ENCODE data around the gene CASQ1. TPM values are rescaled to one million over a fixed set of nuclear protein-coding genes. Genes with fewer than 3 reads are reported as not detected.

Gene CASQ1
- 827 TPM for total RNA-seq
- 1,000 to 10,000 TPM in 1 of 8 donors, 100 to 1,000 TPM in 7; 182 to 1,024 (median 692) TPM for polyA plus RNA-seq (ENCODE audit: insufficient read depth in 1 of 8, insufficient read length in 8 of 8, low replicate concordance in 1 of 8)
- long read RNA-seq, donor 1, transcript CASQ1-201 (11 exons, 1,897 nt), result major isoform, 151 of 198 reads
- long read RNA-seq, donor 1, partial matches to known transcripts, result 42 of 198 reads
- long read RNA-seq, donor 1, other reads (novel, unspliced or antisense), result 5 of 198 reads
- long read RNA-seq, donor 2, transcript CASQ1-201 (11 exons, 1,897 nt), result major isoform, 30 of 30 reads
- long read RNA-seq, donor 2, partial matches to known transcripts, result 0 of 30 reads
- long read RNA-seq, donor 2, other reads (novel, unspliced or antisense), result 0 of 30 reads
- long read RNA-seq, donor 3, transcript CASQ1-201 (11 exons, 1,897 nt), result major isoform, 548 of 790 reads
- long read RNA-seq, donor 3, partial matches to known transcripts, result 242 of 790 reads
- long read RNA-seq, donor 3, other reads (novel, unspliced or antisense), result 0 of 790 reads
- long read RNA-seq, donor 4, transcript CASQ1-201 (11 exons, 1,897 nt), result major isoform, 120 of 187 reads
- long read RNA-seq, donor 4, partial matches to known transcripts, result 65 of 187 reads
- long read RNA-seq, donor 4, other reads (novel, unspliced or antisense), result 0 of 187 reads
- long read RNA-seq, donor 5, transcript CASQ1-201 (11 exons, 1,897 nt), result major isoform, 122 of 178 reads
- long read RNA-seq, donor 5, partial matches to known transcripts, result 56 of 178 reads
- long read RNA-seq, donor 5, other reads (novel, unspliced or antisense), result 0 of 178 reads
- long read RNA-seq, donor 6, transcript CASQ1-201 (11 exons, 1,897 nt), result major isoform, 421 of 1,062 reads
- long read RNA-seq, donor 6, partial matches to known transcripts, result 635 of 1,062 reads
- long read RNA-seq, donor 6, other reads (novel, unspliced or antisense), result 5 of 1,062 reads
- long read RNA-seq, donor 7, transcript CASQ1-201 (11 exons, 1,897 nt), result major isoform, 187 of 272 reads
- long read RNA-seq, donor 7, partial matches to known transcripts, result 85 of 272 reads
- long read RNA-seq, donor 7, other reads (novel, unspliced or antisense), result 0 of 272 reads
- long read RNA-seq, donor 8, transcript CASQ1-201 (11 exons, 1,897 nt), result major isoform, 130 of 189 reads
- long read RNA-seq, donor 8, partial matches to known transcripts, result 53 of 189 reads
- long read RNA-seq, donor 8, other reads (novel, unspliced or antisense), result 5 of 189 reads
- long read RNA-seq, donor 9, transcript CASQ1-201 (11 exons, 1,897 nt), result major isoform, 173 of 771 reads
- long read RNA-seq, donor 9, partial matches to known transcripts, result 592 of 771 reads
- long read RNA-seq, donor 9, other reads (novel, unspliced or antisense), result 6 of 771 reads
- long read RNA-seq, donor 10, transcript CASQ1-201 (11 exons, 1,897 nt), result major isoform, 331 of 500 reads
- long read RNA-seq, donor 10, partial matches to known transcripts, result 162 of 500 reads
- long read RNA-seq, donor 10, other reads (novel, unspliced or antisense), result 6 of 500 reads
- long read RNA-seq, donor 11, transcript CASQ1-201 (11 exons, 1,897 nt), result major isoform, 240 of 343 reads
- long read RNA-seq, donor 11, partial matches to known transcripts, result 103 of 343 reads
- long read RNA-seq, donor 11, other reads (novel, unspliced or antisense), result 0 of 343 reads

DNA sequence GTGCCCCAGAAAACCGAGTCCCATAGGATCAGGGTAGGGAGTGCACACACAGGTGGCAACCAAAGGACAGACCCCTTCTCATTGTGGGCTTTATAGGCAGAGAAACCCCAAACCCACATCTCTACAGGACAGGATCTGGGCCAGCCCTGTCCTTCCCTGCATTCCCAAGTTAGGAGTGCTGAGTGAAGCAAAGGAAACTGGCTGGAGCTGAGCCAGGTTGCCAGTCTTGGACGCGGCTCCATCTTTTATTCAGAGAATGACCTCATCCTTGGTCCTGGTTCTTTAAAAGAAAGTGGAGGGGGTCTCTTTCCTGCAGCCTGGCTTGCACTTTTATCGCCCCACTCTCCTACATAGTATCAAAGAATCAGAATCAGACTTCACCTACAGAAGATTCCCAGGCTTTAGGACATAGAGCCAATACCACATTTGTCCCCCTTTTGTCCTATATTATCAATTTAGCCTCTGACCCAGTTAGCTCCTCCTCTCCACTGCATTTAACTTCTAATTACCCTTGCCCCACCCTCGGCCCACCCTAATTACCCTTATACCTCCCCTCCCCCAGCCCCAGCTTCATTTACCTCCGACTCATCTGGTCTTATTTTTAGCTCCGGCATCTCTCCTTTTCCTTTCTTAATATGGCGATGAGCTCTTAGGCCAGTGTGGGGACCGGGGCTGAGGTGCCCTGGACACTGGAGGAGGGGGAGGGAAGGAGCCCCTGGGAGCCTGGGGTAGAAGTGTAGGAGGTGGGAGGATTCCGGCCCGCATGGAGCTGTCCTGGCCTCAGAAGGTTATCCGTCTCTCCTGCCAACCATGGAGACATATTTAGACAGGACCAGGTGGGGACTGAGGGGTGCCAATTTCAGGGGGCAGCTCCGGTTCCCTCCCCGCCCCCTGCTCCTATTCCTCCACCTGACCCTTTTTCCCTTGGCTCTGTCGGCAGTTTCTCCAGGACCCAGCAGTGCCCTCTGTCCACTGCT is at the start of gene CASQ1:
Gene CASQ1, plus strand, starts transcription at position 927 of the 977 bp plus-strand sequence. CDS start 177 bp downstream, outside the sequence.
- no peaks in the 10 kb centered on the region for H3K27me3 ChIP-seq (ENCODE audit: control insufficient read depth, insufficient read depth, low read length)
- peaks cover 52% of the 10 kb centered on the region for H3K4me1 ChIP-seq (ENCODE audit: control insufficient read depth, insufficient read depth, low read length)
- 51% methylated on average over 7 of the region's 15 CpGs for WGBS (ENCODE audit: insufficient coverage)
- peak within 1 kb of the TSS; percentile 52 for H3K4me3 ChIP-seq (ENCODE audit: low read length)
- no peaks in the 10 kb centered on the region for H3K9me3 ChIP-seq (replicated peaks; ENCODE audit: control insufficient read depth, low read depth, low read length)
- peak within 1 kb of the TSS; percentile 87 for H3K27ac ChIP-seq (ENCODE audit: low read length)
- peaks cover 10% of the 10 kb centered on the region for H3K36me3 ChIP-seq (ENCODE audit: control insufficient read depth, insufficient read depth, low read length)
- peak; percentile 81 for DNase-seq

DNA sequence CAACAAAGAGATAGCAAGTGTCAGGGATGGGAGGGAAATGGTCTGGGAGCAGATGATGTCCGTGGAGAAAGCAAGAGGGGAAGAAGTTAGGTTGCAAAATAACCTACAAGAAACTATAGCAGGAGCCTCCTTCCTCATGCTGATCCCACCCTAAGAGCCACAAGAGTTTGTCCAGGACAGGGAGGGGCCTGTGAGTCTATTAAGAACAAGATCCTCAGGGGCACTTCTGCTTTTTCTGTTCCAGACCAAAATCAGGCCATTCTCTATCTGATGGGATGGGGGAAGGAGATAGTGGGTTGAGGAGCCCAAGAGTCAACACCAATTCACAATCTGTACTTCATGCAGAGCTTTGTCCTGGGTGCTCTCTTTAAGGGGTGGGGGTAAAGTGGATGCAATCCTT is 46.7 kb upstream of the CASQ1 start:
- H3K27ac ChIP-seq (ENCODE audit: low read length), result no peak overlapping the region
- no peaks in the 10 kb centered on the region for H3K27me3 ChIP-seq (ENCODE audit: control insufficient read depth, insufficient read depth, low read length)
- no peaks in the 10 kb centered on the region for H3K4me1 ChIP-seq (ENCODE audit: control insufficient read depth, insufficient read depth, low read length)
- H3K4me3 ChIP-seq (ENCODE audit: low read length), result no peak overlapping the region
- no CpG with 5 or more reads among the region's 1 CpG for WGBS (ENCODE audit: insufficient coverage)
- H3K9me3 ChIP-seq (replicated peaks; ENCODE audit: control insufficient read depth, low read depth, low read length), result no peaks in the 10 kb centered on the region
- H3K36me3 ChIP-seq (ENCODE audit: control insufficient read depth, insufficient read depth, low read length), result peaks cover 28% of the 10 kb centered on the region
- DNase-seq, result no peak

DNA sequence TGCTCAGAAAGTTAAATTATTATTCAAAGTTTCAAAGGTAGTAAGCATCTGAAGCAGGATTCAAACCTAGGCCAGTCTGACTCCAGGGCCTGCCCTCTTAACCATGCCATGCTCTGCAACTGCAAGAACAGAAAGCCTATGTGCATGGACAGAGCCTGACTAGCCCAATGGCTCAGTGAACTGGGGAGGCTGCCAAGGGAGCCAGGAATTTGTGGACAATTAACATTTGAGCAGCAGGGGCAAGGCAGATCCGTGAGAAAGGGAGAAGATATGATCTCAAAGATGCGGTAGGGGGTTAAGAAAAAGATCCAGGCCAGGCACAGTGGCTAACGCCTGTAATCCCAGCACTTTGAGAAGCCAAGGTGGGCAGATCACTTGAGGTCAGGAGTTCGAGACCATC is 45.5 kb upstream of the CASQ1 start:
- WGBS (ENCODE audit: insufficient coverage), result 59% methylated on average over 4 of the region's 4 CpGs
- Histone ChIP-seq H3K9me3 (replicated peaks; ENCODE audit: control insufficient read depth, low read depth, low read length) (no peaks in the 10 kb centered on the region), H3K4me3 (ENCODE audit: low read length) (no peak overlapping the region), H3K27ac (ENCODE audit: low read length) (no peak overlapping the region), H3K36me3 (ENCODE audit: control insufficient read depth, insufficient read depth, low read length) (peaks cover 18% of the 10 kb centered on the region), H3K4me1 (ENCODE audit: control insufficient read depth, insufficient read depth, low read length) (no peaks in the 10 kb centered on the region), H3K27me3 (ENCODE audit: control insufficient read depth, insufficient read depth, low read length) (no peaks in the 10 kb centered on the region)
- DNase-seq, result no peak

- no peak overlapping the region for H3K27ac ChIP-seq (ENCODE audit: low read length)
- WGBS (ENCODE audit: insufficient coverage), result 98% methylated on average over 12 of the region's 14 CpGs
- DNase-seq, result no peak
Observed at GRCh38 chr1:160146107-160146506, 44.3 kb upstream of the CASQ1 start.

DNA sequence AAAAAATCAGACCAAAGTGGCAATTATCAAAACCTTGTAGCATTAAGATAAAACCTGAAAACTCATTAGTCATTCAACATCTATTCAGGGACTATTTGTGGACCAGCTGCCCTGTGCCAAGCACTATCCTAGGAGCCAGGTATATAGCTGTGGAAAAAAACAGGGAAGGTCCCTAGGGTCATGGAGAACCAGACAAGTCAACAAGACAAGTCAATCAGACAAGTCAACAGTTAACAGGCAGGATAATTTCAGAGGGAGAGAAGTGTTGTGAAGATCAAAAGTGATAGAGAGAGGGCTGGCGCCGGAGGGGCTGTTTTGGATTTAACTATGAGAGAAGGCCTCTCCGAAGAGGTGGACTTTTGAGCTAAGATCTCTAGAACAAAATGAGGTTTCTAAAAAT is 42.3 kb upstream of the CASQ1 start:
- WGBS (ENCODE audit: insufficient coverage), result no CpG with 5 or more reads among the region's 3 CpGs
- no peak for DNase-seq
- Histone ChIP-seq H3K27me3 (ENCODE audit: control insufficient read depth, insufficient read depth, low read length) (no peaks in the 10 kb centered on the region), H3K27ac (ENCODE audit: low read length) (no peak overlapping the region), H3K4me3 (ENCODE audit: low read length) (no peak overlapping the region), H3K9me3 (replicated peaks; ENCODE audit: control insufficient read depth, low read depth, low read length) (no peaks in the 10 kb centered on the region), H3K4me1 (ENCODE audit: control insufficient read depth, insufficient read depth, low read length) (no peaks in the 10 kb centered on the region), H3K36me3 (ENCODE audit: control insufficient read depth, insufficient read depth, low read length) (no peaks in the 10 kb centered on the region)

More at GRCh38 chr1:160146107-160146506, 44.3 kb upstream of the CASQ1 start:
- Histone ChIP-seq H3K4me3 (ENCODE audit: low read length) (no peak overlapping the region), H3K9me3 (replicated peaks; ENCODE audit: control insufficient read depth, low read depth, low read length) (no peaks in the 10 kb centered on the region), H3K27me3 (ENCODE audit: control insufficient read depth, insufficient read depth, low read length) (no peaks in the 10 kb centered on the region), H3K36me3 (ENCODE audit: control insufficient read depth, insufficient read depth, low read length) (peaks cover 8% of the 10 kb centered on the region), H3K4me1 (ENCODE audit: control insufficient read depth, insufficient read depth, low read length) (no peaks in the 10 kb centered on the region)

DNA sequence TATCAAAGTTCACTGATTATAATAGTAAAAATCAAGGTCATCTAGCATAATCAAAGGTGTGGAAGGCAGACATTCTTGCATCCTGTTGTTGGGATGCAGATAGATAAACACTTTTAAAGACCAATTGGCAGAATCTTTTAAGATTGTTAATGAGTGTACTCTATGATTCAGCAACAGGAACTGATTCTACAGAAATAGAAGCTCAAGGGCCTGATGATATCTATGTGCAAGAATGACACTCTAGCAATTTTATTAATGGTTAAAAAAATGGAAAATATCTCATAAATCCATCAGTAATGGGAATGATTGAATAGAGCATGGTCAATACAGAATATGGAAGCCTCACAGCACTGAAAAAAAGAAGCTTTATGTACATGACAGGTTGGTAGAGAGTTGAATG is 41.1 kb upstream of the CASQ1 start:
- no peaks in the 10 kb centered on the region for H3K9me3 ChIP-seq (replicated peaks; ENCODE audit: control insufficient read depth, low read depth, low read length)
- H3K27me3 ChIP-seq (ENCODE audit: control insufficient read depth, insufficient read depth, low read length), result no peaks in the 10 kb centered on the region
- no peak overlapping the region for H3K27ac ChIP-seq (ENCODE audit: low read length)
- no peaks in the 10 kb centered on the region for H3K4me1 ChIP-seq (ENCODE audit: control insufficient read depth, insufficient read depth, low read length)
- H3K36me3 ChIP-seq (ENCODE audit: control insufficient read depth, insufficient read depth, low read length), result no peaks in the 10 kb centered on the region
- DNase-seq, result no peak
- H3K4me3 ChIP-seq (ENCODE audit: low read length), result no peak overlapping the region

GRCh38 chr1:160149716-160150115 is 40.7 kb upstream of the CASQ1 start:
- no peak overlapping the region for H3K27ac ChIP-seq (ENCODE audit: low read length)
- peak; percentile 49 for DNase-seq
- no CpG with 5 or more reads among the region's 2 CpGs for WGBS (ENCODE audit: insufficient coverage)

DNA sequence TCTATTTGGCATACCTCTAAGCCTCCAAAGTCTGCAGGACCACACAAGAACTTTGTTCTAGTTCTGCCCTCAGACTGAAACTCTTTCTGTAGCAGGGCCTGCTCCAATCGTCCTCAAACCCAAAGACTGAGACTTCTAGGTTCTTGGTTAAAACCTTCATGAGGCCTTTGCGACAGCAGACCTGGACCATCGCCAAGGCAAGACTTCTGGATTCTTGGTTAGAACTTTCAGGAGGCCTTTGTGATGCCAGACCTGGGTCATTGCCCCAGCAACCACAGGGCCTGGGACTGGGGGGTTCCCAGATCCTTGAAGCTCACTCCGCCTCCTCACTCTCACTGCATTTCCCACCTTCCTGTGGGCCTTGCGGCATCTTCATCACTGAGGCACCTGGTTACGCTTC is 39.1 kb upstream of the CASQ1 start, which contains the start of gene ATP1A4:
Gene ATP1A4, plus strand, starts transcription at position 301 of the 400 bp plus-strand sequence. CDS start 438 bp downstream, outside the sequence.
- Histone ChIP-seq H3K9me3 (replicated peaks; ENCODE audit: control insufficient read depth, low read depth, low read length) (no peaks in the 10 kb centered on the region), H3K36me3 (ENCODE audit: control insufficient read depth, insufficient read depth, low read length) (no peaks in the 10 kb centered on the region), H3K4me1 (ENCODE audit: control insufficient read depth, insufficient read depth, low read length) (no peaks in the 10 kb centered on the region), H3K27ac (ENCODE audit: low read length) (no peak within 1 kb of the TSS), H3K4me3 (ENCODE audit: low read length) (no peak within 1 kb of the TSS), H3K27me3 (ENCODE audit: control insufficient read depth, insufficient read depth, low read length) (no peaks in the 10 kb centered on the region)
- no peak for DNase-seq
- WGBS (ENCODE audit: insufficient coverage), result 90% methylated on average over 6 of the region's 6 CpGs

More at GRCh38 chr1:160149716-160150115, 40.7 kb upstream of the CASQ1 start:
- no peaks in the 10 kb centered on the region for H3K27me3 ChIP-seq (ENCODE audit: control insufficient read depth, insufficient read depth, low read length)
- H3K36me3 ChIP-seq (ENCODE audit: control insufficient read depth, insufficient read depth, low read length), result no peaks in the 10 kb centered on the region
- no peaks in the 10 kb centered on the region for H3K4me1 ChIP-seq (ENCODE audit: control insufficient read depth, insufficient read depth, low read length)
- H3K4me3 ChIP-seq (ENCODE audit: low read length), result no peak overlapping the region
- no peaks in the 10 kb centered on the region for H3K9me3 ChIP-seq (replicated peaks; ENCODE audit: control insufficient read depth, low read depth, low read length)
